Heart left ventricle (tissue), 16 donors: ENCODE data around the gene TRAPPC3. TPM values are rescaled to one million over a fixed set of nuclear protein-coding genes. Genes with fewer than 3 reads are reported as not detected.

Source experiments
- ATAC-seq, 4 donors: fragments of 200-7000 bp; cut with Tn5 transposase; one replicate each; pipeline ENCODE4 v1.9.1; 2020 to 2022; ENCODE audit warnings: moderate library complexity in 4 of 4, mild to moderate bottlenecking in 3 of 4, moderate number of reproducible peaks in 1 of 4
- DNase-seq, 5 donors: peaks; one replicate each; pipeline ENCODE4 v3.0.0-alpha.2; 2020
- H3K27ac ChIP-seq, 12 donors: fragments of 200-600 bp; sonication (generic) in 4 of 12; one replicate each; pipeline versions ENCODE4 v1.5.0 to v1.8.0; 2016 to 2022; ENCODE audit warnings: mild to moderate bottlenecking in 2 of 12
- H3K27me3 ChIP-seq, 9 donors: fragments of 200-600 bp; sonication (generic) in 2 of 9; one replicate each; pipeline versions ENCODE4 v1.5.1 to v1.8.0; 2016 to 2022; ENCODE audit warnings: mild to moderate bottlenecking in 3 of 9
- H3K36me3 ChIP-seq, 9 donors: fragments of 200-600 bp; sonication (generic) in 2 of 9; one replicate each; pipeline versions ENCODE4 v1.5.0 to v1.8.0; 2018 to 2022; ENCODE audit warnings: mild to moderate bottlenecking in 2 of 9
- H3K4me1 ChIP-seq, 12 donors: fragments of 200-600 bp; sonication (generic) in 4 of 12; one replicate each; pipeline versions ENCODE4 v1.5.0 to v1.8.0; 2016 to 2022; ENCODE audit warnings: mild to moderate bottlenecking in 3 of 12
- H3K4me3 ChIP-seq, 12 donors: fragments of 200-600 bp; sonication (generic) in 4 of 12; one replicate each; pipeline versions ENCODE4 v1.5.0 to v1.8.0; 2017 to 2022; ENCODE audit warnings: mild to moderate bottlenecking in 9 of 12, moderate library complexity in 4 of 12
- H3K9me3 ChIP-seq, 12 donors: fragments of 200-600 bp; sonication (generic) in 4 of 12; one replicate each; pipeline versions ENCODE4 v1.5.0 to v1.8.0; 2016 to 2022; ENCODE audit warnings: mild to moderate bottlenecking in 1 of 12
- CTCF ChIP-seq, 12 donors: fragments of 200-600 bp; sonication (generic) in 4 of 12; IDR thresholded peaks; one replicate each; pipeline versions ENCODE4 v1.5.0 to v1.8.0; 2018 to 2022; ENCODE audit warnings: antibody characterized with exemption in 12 of 12, mild to moderate bottlenecking in 5 of 12
- POLR2A ChIP-seq, 2 donors: fragments of 450-650 bp; IDR thresholded peaks; one replicate each; pipeline ENCODE4 v1.6.1; 2017; ENCODE audit warnings: antibody characterized with exemption in 2 of 2, mild to moderate bottlenecking in 2 of 2, moderate library complexity in 2 of 2
- WGBS, 4 donors: extraction: QIAGEN DNeasy Blood & Tissue Kit in 2 of 4; methylation state at CpG; one replicate each; pipeline versions ENCODE4 v1.1.5 to v1.1.7; 2013 to 2018; 5-methylcytosine and 5-hydroxymethylcytosine counted together
- intact Hi-C, 10 donors: fragments of 100-400 bp; cut with DNase I; formaldehyde crosslinking; loops; one replicate each; pipeline versions ENCODE4 v1.11.1 to v1.14.2; 2022
- polyA plus RNA-seq, 2 donors: library from polyadenylated mRNA; stranded (reverse); fragments of 200-250 nt; gene quantifications; one replicate each; pipeline ENCODE4 v1.2.3, GENCODE V29; 2013
- total RNA-seq, 9 donors: library from RNA; depleted of rRNA in 2 of 9; stranded (reverse); fragments of >200 nt in 2 of 9; fragmentation: NEBNext Ultra II Directional in 3 of 9; extraction: Animal tissue kit (Norgen Biotek cat#: 25700) in 3 of 9; gene quantifications; one replicate each; pipeline versions ENCODE4 v1.1.0 to v1.2.4, GENCODE V29; 2016 to 2023
- donor health status: ischemic (EF 13 %, LVEDD 7.1; RV severe dilation, severe dysfunction).
- donor health status: healthy with polysubstance abuse.
- donor health status: DM: no; HTN: yes; CAD: no.
- donor health status: DM: no; HTN: no; CAD: no.
- donor health status: ischemic (EF 25% LVEDD 6.9; RV normal size, moderate dysfunction).
- donor health status: ischemic (EF 25% LVEDD 5.7; RV mildly dilated, moderate dysfunction).
- donor health status: healthy.
- donor health status: DM: yes; HTN: yes; CAD: no.
- donor health status: ischemic (EF 35%, LVEDD 5.7; RV mildly dilated, moderate dysfunction).
- donor health status: nonischemic (EF 11% LVEDD 7.7; RV severe dilation, severe dysfunction).
- donor health status: DM: yes; HTN: yes; CAD: no.
- donor health status: PGD.
- donor health status: ischemic (EF 29% LVEDD 5.4; RV normal size, mild dysfunction).
- donor health status: nonischemic (EF 23%, LVEDD 6.1; RV moderate dilation, normal function).

Gene TRAPPC3
- total and polyA plus RNA-seq, 11 donors, result 40.8 to 89.6 (median 52.9) TPM

DNA sequence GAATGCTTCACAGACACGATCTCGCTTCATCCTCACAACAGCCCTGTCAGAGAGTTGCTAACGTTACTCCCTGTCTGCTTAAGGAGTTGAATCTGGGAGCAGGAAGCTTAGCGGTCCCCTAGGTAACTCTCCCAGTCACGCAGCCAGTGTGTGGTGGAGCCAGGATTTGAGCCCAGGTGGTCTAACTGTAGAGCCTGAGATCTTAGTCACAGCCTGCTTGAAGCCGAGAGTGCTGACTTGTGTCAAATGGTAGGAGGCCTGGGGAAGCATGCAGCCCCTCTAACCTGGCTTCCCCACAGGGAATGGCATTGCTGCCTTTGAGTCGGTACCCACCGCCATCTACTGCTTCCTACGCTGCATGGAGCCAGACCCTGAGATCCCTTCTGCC lies 56.5 kb downstream of the TRAPPC3 start:
- intact Hi-C loops, result no loop called here
- no peaks in the 10 kb centered on the region for H3K27me3 ChIP-seq
- no peak overlapping the region for H3K4me3 ChIP-seq
- DNase-seq (no peak), ATAC-seq (no peak)
- peaks cover 4 to 57% (median 48%) of the 10 kb centered on the region in 9 donors for H3K36me3 ChIP-seq
- peaks cover 0 to 61% (median 31%) of the 10 kb centered on the region in 12 donors for H3K4me1 ChIP-seq
- no peak for TF ChIP-seq POLR2A (IDR thresholded peaks at IDR 0.05)
- no peaks in the 10 kb centered on the region for H3K9me3 ChIP-seq
- H3K27ac ChIP-seq, result no peak overlapping the region
- 91 to 96% (median 93%) methylated on average over 9 of the region's 9 CpGs for WGBS, 4 donors

DNA sequence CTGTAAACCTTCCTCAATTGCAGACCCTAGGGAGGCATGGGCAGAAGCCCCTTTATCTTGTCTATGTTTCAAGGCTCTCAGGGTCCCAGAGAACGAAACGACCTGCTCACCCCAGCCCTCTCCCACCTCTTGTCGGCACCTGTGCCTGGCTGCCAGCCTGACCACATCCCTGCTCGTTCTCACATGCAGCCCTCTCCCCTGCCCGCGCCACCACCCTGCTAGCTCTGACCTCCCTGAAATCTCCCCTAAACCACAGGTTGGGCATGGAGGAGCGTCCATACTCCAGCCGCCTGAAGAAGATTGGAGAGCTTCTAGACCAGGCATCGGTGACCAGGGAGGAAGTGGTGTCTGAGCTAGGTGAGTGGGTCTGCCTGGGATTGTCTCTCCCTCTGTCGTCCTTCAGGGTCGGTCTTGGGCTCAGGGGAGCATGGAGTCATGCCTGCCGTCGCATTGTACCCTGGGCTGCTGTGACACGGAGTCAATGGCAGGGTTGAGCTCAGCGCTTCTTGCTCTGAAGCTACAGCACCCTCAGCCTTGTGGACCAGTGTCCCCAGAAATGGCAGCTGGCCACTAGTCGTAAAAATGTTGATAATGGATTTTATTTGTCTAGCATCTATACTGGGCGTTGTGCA lies 57.0 kb downstream of the TRAPPC3 start:
- DNase-seq, result no peak
- H3K4me1 ChIP-seq, result peaks cover 0 to 61% (median 31%) of the 10 kb centered on the region in 12 donors

GRCh38 chr1:36091698-36092097 lies 57.6 kb downstream of the TRAPPC3 start:
- Histone ChIP-seq H3K4me3 (no peak overlapping the region), H3K36me3 (peaks cover 4 to 57% (median 48%) of the 10 kb centered on the region in 9 donors), H3K27me3 (no peaks in the 10 kb centered on the region), H3K4me1 (peaks cover 0 to 61% (median 31%) of the 10 kb centered on the region in 12 donors), H3K9me3 (no peaks in the 10 kb centered on the region), H3K27ac (no peak overlapping the region)
- TF ChIP-seq POLR2A (IDR thresholded peaks at IDR 0.05) (no peak), CTCF (IDR thresholded peaks at IDR 0.05) (no peak)
- DNase-seq (no peak), ATAC-seq (no peak)
- intact Hi-C loops, result no loop called here
- 86 to 95% (median 92%) methylated on average over 5 to 13 of the region's 13 CpGs for WGBS, 4 donors

More for the DNA sequence above, 57.0 kb downstream of the TRAPPC3 start:
- Histone ChIP-seq H3K36me3 (peaks cover 4 to 57% (median 48%) of the 10 kb centered on the region in 9 donors), H3K27ac (no peak overlapping the region), H3K27me3 (no peaks in the 10 kb centered on the region), H3K9me3 (no peaks in the 10 kb centered on the region), H3K4me3 (no peak overlapping the region)
- intact Hi-C loops, result no loop called here
- TF ChIP-seq POLR2A (IDR thresholded peaks at IDR 0.05), result no peak
- TF ChIP-seq CTCF (IDR thresholded peaks at IDR 0.05), result no peak
- 90 to 93% (median 92%) methylated on average over 13 to 17 of the region's 17 CpGs for WGBS, 4 donors
- ATAC-seq, result no peak

GRCh38 chr1:36091141-36091540 lies 58.1 kb downstream of the TRAPPC3 start:
- H3K4me1 ChIP-seq, result peaks cover 0 to 59% (median 31%) of the 10 kb centered on the region in 12 donors
- WGBS, 4 donors, result 87 to 94% (median 92%) methylated on average over 4 of the region's 4 CpGs
- intact Hi-C loops, result no loop called here

More at GRCh38 chr1:36091141-36091540, 58.1 kb downstream of the TRAPPC3 start:
- ATAC-seq, result no peak
- TF ChIP-seq CTCF (IDR thresholded peaks at IDR 0.05) (no peak), POLR2A (IDR thresholded peaks at IDR 0.05) (no peak)
- H3K27me3 ChIP-seq, result peaks cover 0 to under 1% (median 0%) of the 10 kb centered on the region in 9 donors
- DNase-seq, result no peak
- no peak overlapping the region for H3K27ac ChIP-seq
- H3K4me3 ChIP-seq, result no peak overlapping the region
- peaks cover 4 to 55% (median 48%) of the 10 kb centered on the region in 9 donors for H3K36me3 ChIP-seq
- H3K9me3 ChIP-seq, result no peaks in the 10 kb centered on the region
